Cerebellar nuclear complex (tissue), 1 donor: Measurements from ENCODE around the gene BRI3BP.
"Not testable (repeated sequence)": the region's sequence is repeated elsewhere in the genome, so short reads cannot be mapped to it uniquely, and the experiment has no call there.

ENCODE experiments used
- DNase-seq, 2 experiments: peaks; one replicate each; lab custom pipeline; 2025; lab: John Stamatoyannopoulos, UW

BRI3BP gene

GRCh38 chr12:125065919-125066570, 72.6 kb downstream of the BRI3BP start:
- DNase-seq, result no peak

- DNase-seq, result no peak
These were observed 74.9 kb downstream of the BRI3BP start for GRCh38 chr12:125068391-125068790.

GRCh38 chr12:125069616-125070015, 76.2 kb downstream of the BRI3BP start:
- no peak for DNase-seq

- no peak for DNase-seq
These were observed 76.7 kb downstream of the BRI3BP start for GRCh38 chr12:125070112-125070511.

- DNase-seq, result no peak
These were observed 77.4 kb downstream of the BRI3BP start for GRCh38 chr12:125070661-125071390.

GRCh38 chr12:125071456-125071855, 78.0 kb downstream of the BRI3BP start:
- DNase-seq, result no peak

GRCh38 chr12:125072496-125072895, 79.1 kb downstream of the BRI3BP start:
- DNase-seq, result no peak

- not testable (repeated sequence) for DNase-seq
These were observed 80.8 kb downstream of the BRI3BP start for GRCh38 chr12:125074294-125074693.

GRCh38 chr12:125076103-125076502, 82.7 kb downstream of the BRI3BP start:
- no peak for DNase-seq

GRCh38 chr12:125079084-125079483, 85.6 kb downstream of the BRI3BP start:
- DNase-seq, result no peak

GRCh38 chr12:125079648-125080645, 86.5 kb downstream of the BRI3BP start:
- no peak for DNase-seq
